GM23248 (cell line): ENCODE data around the gene ADRA2C. TPM values are rescaled to one million over a fixed set of nuclear protein-coding genes. Genes with fewer than 3 reads are reported as not detected.
A peak's percentile ranks its signal among the peaks of the same experiment; 100 is the strongest.

Experiments used
- DNase-seq: peaks from one replicate; pipeline ENCODE4 v3.0.0-alpha.2; 2015
- H2AFZ ChIP-seq: fragments of 200-600 bp; sonication (generic); 2 replicates; pipeline ENCODE4 v1.6.1; 2016; ENCODE audit warnings: antibody characterized with exemption
- H3F3A ChIP-seq: fragments of 200-600 bp; sonication (generic); 2 replicates; pipeline ENCODE4 v1.6.1; 2016; ENCODE audit warnings: mild to moderate bottlenecking, antibody characterized with exemption, mixed run types; ENCODE audit not compliant: insufficient read depth
- H3K27ac ChIP-seq: fragments of 200-600 bp; sonication (generic); 2 replicates; pipeline ENCODE4 v1.5.1; 2016; ENCODE audit warnings: mild to moderate bottlenecking
- H3K27me3 ChIP-seq: fragments of 200-600 bp; sonication (generic); replicated peaks from 2 replicates; pipeline ENCODE4 v1.6.1; 2016; ENCODE audit warnings: mild to moderate bottlenecking; ENCODE audit not compliant: insufficient read depth
- H3K36me3 ChIP-seq: fragments of 200-600 bp; sonication (generic); 2 replicates; pipeline ENCODE4 v1.6.1; 2016; ENCODE audit warnings: low read depth, mild to moderate bottlenecking
- H3K4me1 ChIP-seq: fragments of 200-600 bp; sonication (generic); 2 replicates; pipeline ENCODE4 v1.6.1; 2016; ENCODE audit warnings: mild to moderate bottlenecking; ENCODE audit not compliant: insufficient read depth
- H3K4me2 ChIP-seq: fragments of 200-600 bp; sonication (generic); one replicate; pipeline ENCODE4 v1.6.1; 2016; ENCODE audit warnings: mild to moderate bottlenecking; ENCODE audit not compliant: unreplicated experiment
- H3K4me3 ChIP-seq: fragments of 200-600 bp; sonication (generic); 2 replicates; pipeline ENCODE4 v1.5.1; 2016; ENCODE audit warnings: mild to moderate bottlenecking
- H3K79me2 ChIP-seq: fragments of 200-600 bp; sonication (generic); 2 replicates; pipeline ENCODE4 v1.6.1; 2016; ENCODE audit warnings: mild to moderate bottlenecking; ENCODE audit not compliant: insufficient read depth
- H3K9ac ChIP-seq: fragments of 200-600 bp; sonication (generic); 2 replicates; pipeline ENCODE4 v1.6.1; 2016; ENCODE audit warnings: mild to moderate bottlenecking
- H3K9me2 ChIP-seq: fragments of 200-600 bp; sonication (generic); 2 replicates; pipeline ENCODE4 v1.6.1; 2016; ENCODE audit warnings: mixed run types, mild to moderate bottlenecking, moderate library complexity; ENCODE audit not compliant: insufficient read depth
- H3K9me3 ChIP-seq: fragments of 200-600 bp; sonication (generic); one replicate; pipeline ENCODE4 v1.6.1; 2017; ENCODE audit warnings: low read depth
- H4K20me1 ChIP-seq: fragments of 200-600 bp; sonication (generic); 2 replicates; pipeline ENCODE4 v1.6.0; 2016; ENCODE audit not compliant: insufficient read depth
- EZH2 ChIP-seq: fragments of 200-600 bp; sonication (generic); IDR thresholded peaks from 2 replicates; pipeline ENCODE4 v1.6.1; 2018; ENCODE audit warnings: antibody characterized with exemption, mild to moderate bottlenecking; ENCODE audit not compliant: insufficient read depth, poor library complexity, severe bottlenecking
- EZH2phosphoT487 ChIP-seq: fragments of 200-600 bp; sonication (generic); IDR thresholded peaks from 2 replicates; pipeline ENCODE4 v1.6.1; 2018; ENCODE audit warnings: antibody characterized with exemption, moderate library complexity, mild to moderate bottlenecking, low read depth; ENCODE audit not compliant: insufficient read depth
- WGBS, 2 experiments: methylation state at CpG; one replicate each; pipeline ENCODE4 v1.1.6; 2015 to 2017; ENCODE audit warnings: low lambda C conversion rate in 2 of 2, low coverage in 1 of 2; ENCODE audit errors: missing lambda C conversion rate in 2 of 2; 5-methylcytosine and 5-hydroxymethylcytosine counted together
- in situ Hi-C: fragments of 300-500 bp; cut with MboI; formaldehyde crosslinking; loops from 2 replicates; pipeline ENCODE4 v1.15.0; 2020
- polyA plus RNA-seq: library from polyadenylated mRNA; unstranded; fragments of >200 nt; fragmentation: Nextera tagmentation; extraction: Ambion mirVana; gene quantifications from 2 replicates; pipeline ENCODE4 v1.2.1, GENCODE V29; 2016
- total RNA-seq: library from RNA; depleted of rRNA; stranded (reverse); fragments of >200 nt; shearing (Covaris generic); gene quantifications from 2 replicates; pipeline ENCODE4 v1.2.3, GENCODE V29; 2014; rRNA removed

Gene ADRA2C
- total RNA-seq (2.2 and 3.9 TPM in 2 replicates), polyA plus RNA-seq (0.09 and 0.14 TPM in 2 replicates)

- peak within 1 kb of the TSS; percentile 72 for H3K4me3 ChIP-seq
- no peaks in the 10 kb centered on the region for H4K20me1 ChIP-seq
- peak within 1 kb of the TSS; percentile 21; the same call in 1 of the 2 replicates for H3K9ac ChIP-seq
- H3K4me1 ChIP-seq: no peaks in the 10 kb centered on the region
- no peaks in the 10 kb centered on the region for H3K79me2 ChIP-seq
- peak; percentile 59 for DNase-seq
- peaks cover 35% of the 10 kb centered on the region for H3K27me3 ChIP-seq
- H3K36me3 ChIP-seq: no peaks in the 10 kb centered on the region
- TF ChIP-seq EZH2phosphoT487 (no peak), EZH2 (no peak)
- whole genome bisulfite sequencing, 2 experiments: 2 to 3% methylated on average over 40 to 107 of the region's 131 CpGs
- H2AFZ ChIP-seq: peak within 1 kb of the TSS; percentile 78
- no peak within 1 kb of the TSS for H3K27ac ChIP-seq
- no peaks in the 10 kb centered on the region for H3K9me2 ChIP-seq
- H3F3A ChIP-seq: no peaks in the 10 kb centered on the region
- in situ Hi-C loops: no loop called here
- H3K4me2 ChIP-seq: peak within 1 kb of the TSS; percentile 68
- no peaks in the 10 kb centered on the region for H3K9me3 ChIP-seq
Measured at GRCh38 chr4:3766036-3766784, at the start of gene ADRA2C. Gene ADRA2C, plus strand, starts transcription at chr4:3766385. Its CDS starts 222 bp downstream, at chr4:3766607.

- Histone ChIP-seq H3K27me3 (peaks cover 12% of the 10 kb centered on the region), H2AFZ (no peak overlapping the region), H3K79me2 (no peaks in the 10 kb centered on the region), H3K9me2 (no peaks in the 10 kb centered on the region), H4K20me1 (no peaks in the 10 kb centered on the region), H3K9me3 (no peaks in the 10 kb centered on the region), H3F3A (no peaks in the 10 kb centered on the region), H3K36me3 (no peaks in the 10 kb centered on the region), H3K4me1 (no peaks in the 10 kb centered on the region), H3K9ac (no peak overlapping the region), H3K27ac (no peak overlapping the region), H3K4me3 (no peak overlapping the region), H3K4me2 (no peak overlapping the region)
- no peak for DNase-seq
- in situ Hi-C loops: no loop called here
- TF ChIP-seq EZH2phosphoT487 (no peak), EZH2 (no peak)
- 52 to 53% methylated on average over 10 of the region's 10 CpGs for WGBS, 2 experiments
Measured at GRCh38 chr4:3716631-3717235, 49.5 kb upstream of the ADRA2C start.

GRCh38 chr4:3717241-3717640, 48.9 kb upstream of the ADRA2C start:
- no peaks in the 10 kb centered on the region for H3F3A ChIP-seq
- peaks cover 12% of the 10 kb centered on the region for H3K27me3 ChIP-seq
- DNase-seq: no peak
- WGBS, 2 experiments: 40 to 55% methylated on average over 6 of the region's 6 CpGs
- H3K27ac ChIP-seq: no peak overlapping the region
- TF ChIP-seq EZH2phosphoT487 (no peak), EZH2 (no peak)
- H3K9me3 ChIP-seq: no peaks in the 10 kb centered on the region
- in situ Hi-C loops: no loop called here
- H4K20me1 ChIP-seq: no peaks in the 10 kb centered on the region
- H3K9ac ChIP-seq: no peak overlapping the region
- no peaks in the 10 kb centered on the region for H3K4me1 ChIP-seq
- H3K9me2 ChIP-seq: no peaks in the 10 kb centered on the region
- H3K4me3 ChIP-seq: no peak overlapping the region
- H3K79me2 ChIP-seq: no peaks in the 10 kb centered on the region
- H3K36me3 ChIP-seq: no peaks in the 10 kb centered on the region
- H2AFZ ChIP-seq: no peak overlapping the region
- H3K4me2 ChIP-seq: no peak overlapping the region

GRCh38 chr4:3718462-3718861, 47.7 kb upstream of the ADRA2C start:
- no peaks in the 10 kb centered on the region for H4K20me1 ChIP-seq
- H3K9me3 ChIP-seq: no peaks in the 10 kb centered on the region
- no peak overlapping the region for H3K9ac ChIP-seq
- H3K36me3 ChIP-seq: no peaks in the 10 kb centered on the region
- no peak overlapping the region for H3K4me3 ChIP-seq
- H3K27me3 ChIP-seq: peaks cover 13% of the 10 kb centered on the region
- in situ Hi-C loops: no loop called here
- 21 to 33% methylated on average over 2 of the region's 2 CpGs for WGBS, 2 experiments
- H2AFZ ChIP-seq: no peak overlapping the region
- no peaks in the 10 kb centered on the region for H3K4me1 ChIP-seq
- no peak overlapping the region for H3K27ac ChIP-seq
- H3K79me2 ChIP-seq: no peaks in the 10 kb centered on the region
- H3K9me2 ChIP-seq: no peaks in the 10 kb centered on the region
- DNase-seq: no peak
- H3F3A ChIP-seq: no peaks in the 10 kb centered on the region
- no peak overlapping the region for H3K4me2 ChIP-seq
- TF ChIP-seq EZH2 (no peak), EZH2phosphoT487 (no peak)
